IMR-90 (cell line): ENCODE data around the gene FGG. TPM values are rescaled to one million over a fixed set of nuclear protein-coding genes. Genes with fewer than 3 reads are reported as not detected.

Experiments used
- ATAC-seq: fragments of 200-7000 bp; cut with Tn5 transposase; 2 replicates; pipeline ENCODE4 v1.9.1; 2020; ENCODE audit warnings: low read depth, mild to moderate bottlenecking, moderate library complexity
- BruUV-seq: library from RNA; stranded (reverse); fragments of 400-500 nt; replicated peaks from 2 replicates; lab custom pipeline; 2021; lab: Mats Ljungman, UMichigan
- CTCF ChIA-PET: fragments of 300-600 bp; formaldehyde crosslinking; extraction: SDS; loops from one replicate; lab custom pipeline; 2021; ENCODE audit warnings: antibody characterized with exemption; lab: Yijun Ruan, JAX
- POLR2A ChIA-PET: fragments of 300-600 bp; sonication (Branson Sonifier 250); formaldehyde crosslinking; loops from one replicate; lab custom pipeline; 2022; ENCODE audit warnings: antibody characterized with exemption; ENCODE audit not compliant: unreplicated experiment; lab: Charles Lee
- DNase-seq: peaks from one replicate; pipeline ENCODE4 v3.0.0; 2013
- H2AFZ ChIP-seq: replicated peaks from 2 replicates; pipeline ENCODE3; 2013; ENCODE audit warnings: low read length, mild to moderate bottlenecking; ENCODE audit not compliant: poor library complexity
- H2AK5ac ChIP-seq: 2 replicates; pipeline ENCODE4 v1.6.1; 2013; ENCODE audit warnings: low read depth, low read length, inconsistent platforms
- H2AK9ac ChIP-seq: replicated peaks from 2 replicates; pipeline ENCODE3; 2013; ENCODE audit warnings: mild to moderate bottlenecking, low read depth, low read length, moderate library complexity; ENCODE audit not compliant: poor library complexity
- H2BK120ac ChIP-seq: 2 replicates; pipeline ENCODE4 v1.6.1; 2013; ENCODE audit warnings: low read depth, low read length, inconsistent platforms
- H2BK15ac ChIP-seq: 3 replicates; pipeline ENCODE4 v1.6.1; 2013; ENCODE audit warnings: low read depth, low read length, inconsistent platforms
- H2BK20ac ChIP-seq: 2 replicates; pipeline ENCODE4 v1.6.1; 2013; ENCODE audit warnings: low read depth, mild to moderate bottlenecking, inconsistent platforms, low read length, moderate library complexity
- H2BK5ac ChIP-seq: 2 replicates; pipeline ENCODE4 v1.6.1; 2013; ENCODE audit warnings: mild to moderate bottlenecking, low read depth, low read length, inconsistent platforms; ENCODE audit not compliant: poor library complexity, severe bottlenecking
- H3K14ac ChIP-seq: replicated peaks from 2 replicates; pipeline ENCODE4 v1.6.1; 2013; ENCODE audit warnings: low read depth, low read length, inconsistent platforms
- H3K18ac ChIP-seq: 2 replicates; pipeline ENCODE4 v1.6.1; 2013; ENCODE audit warnings: low read depth, low read length, control low read depth
- H3K23ac ChIP-seq: 2 replicates; pipeline ENCODE4 v1.6.1; 2013; ENCODE audit warnings: low read depth, low read length, inconsistent platforms
- H3K27ac ChIP-seq: 2 replicates; pipeline ENCODE4 v1.5.1; 2013; ENCODE audit warnings: mild to moderate bottlenecking, control low read depth, low read length; ENCODE audit not compliant: insufficient read depth
- H3K27me3 ChIP-seq: 2 replicates; pipeline ENCODE4 v1.6.1; 2013; ENCODE audit warnings: low read length; ENCODE audit not compliant: control insufficient read depth, insufficient read depth
- H3K36me3 ChIP-seq: 2 replicates; pipeline ENCODE4 v1.6.1; 2013; ENCODE audit warnings: low read length, mixed read lengths; ENCODE audit not compliant: control insufficient read depth, insufficient read depth
- H3K4ac ChIP-seq: 2 replicates; pipeline ENCODE4 v1.6.1; 2013; ENCODE audit warnings: low read depth, low read length, inconsistent platforms
- H3K4me1 ChIP-seq: 2 replicates; pipeline ENCODE4 v1.6.1; 2013; ENCODE audit warnings: low read length, mixed read lengths; ENCODE audit not compliant: control insufficient read depth, insufficient read depth
- H3K4me2 ChIP-seq: 2 replicates; pipeline ENCODE4 v1.6.1; 2013; ENCODE audit warnings: low read depth, mild to moderate bottlenecking, control low read depth, low read length, moderate library complexity
- H3K4me3 ChIP-seq: 2 replicates; pipeline ENCODE4 v1.5.1; 2013; ENCODE audit warnings: low read depth, mild to moderate bottlenecking, control low read depth, low read length, moderate library complexity; ENCODE audit not compliant: insufficient read depth
- H3K56ac ChIP-seq: 2 replicates; pipeline ENCODE4 v1.6.1; 2013; ENCODE audit warnings: low read length, inconsistent platforms; ENCODE audit not compliant: insufficient read depth; ENCODE audit errors: extremely low read depth
- H3K79me1 ChIP-seq, 2 experiments: 2 replicates each; pipeline ENCODE4 v1.6.1; 2013; ENCODE audit warnings: low read length in 2 of 2, inconsistent platforms in 1 of 2, low read depth in 1 of 2
- H3K9ac ChIP-seq: 2 replicates; pipeline ENCODE4 v1.6.1; 2013; ENCODE audit warnings: low read depth, low read length, control low read depth
- H3K9me1 ChIP-seq: 2 replicates; pipeline ENCODE4 v1.6.1; 2013; ENCODE audit warnings: low read length, inconsistent platforms; ENCODE audit not compliant: insufficient read depth
- H3K9me3 ChIP-seq: 2 replicates; pipeline ENCODE4 v1.6.1; 2013; ENCODE audit warnings: low read length; ENCODE audit not compliant: control insufficient read depth, insufficient read depth
- H4K20me1 ChIP-seq: 2 replicates; pipeline ENCODE4 v1.6.1; 2013; ENCODE audit warnings: low read length, inconsistent platforms; ENCODE audit not compliant: insufficient read depth
- H4K5ac ChIP-seq: 2 replicates; pipeline ENCODE4 v1.6.1; 2013; ENCODE audit warnings: mild to moderate bottlenecking, low read depth, low read length, control low read depth
- H4K8ac ChIP-seq, 2 experiments: 2 replicates each; pipeline ENCODE4 v1.6.1; 2013; ENCODE audit warnings: low read depth in 2 of 2, low read length in 2 of 2, control low read depth in 1 of 2, inconsistent platforms in 1 of 2
- H4K91ac ChIP-seq: 2 replicates; pipeline ENCODE4 v1.6.1; 2013; ENCODE audit warnings: low read depth, low read length, inconsistent platforms; ENCODE audit not compliant: insufficient read depth
- MAFK ChIP-seq: IDR thresholded peaks from 2 replicates; pipeline ENCODE4 v1.6.1; 2012; ENCODE audit warnings: low read depth, low read length, improper control_type of control experiment
- MXI1 ChIP-seq: IDR thresholded peaks from 2 replicates; pipeline ENCODE4 v1.6.1; 2012; ENCODE audit warnings: low read depth, mild to moderate bottlenecking, low read length, moderate library complexity, borderline replicate concordance
- POLR2A ChIP-seq: IDR thresholded peaks from 2 replicates; pipeline ENCODE4 v1.6.1; 2012; ENCODE audit warnings: mild to moderate bottlenecking, low read depth, low read length
- RCOR1 ChIP-seq: IDR thresholded peaks from 2 replicates; pipeline ENCODE4 v1.6.1; 2012; ENCODE audit warnings: mild to moderate bottlenecking, low read length, improper control_type of control experiment; ENCODE audit not compliant: insufficient replicate concordance
- SMC3 ChIP-seq: fragments of 150-350 bp; IDR thresholded peaks from 2 replicates; pipeline ENCODE4 v1.6.1; 2016; ENCODE audit warnings: low read depth, mild to moderate bottlenecking, antibody characterized with exemption, low read length, moderate library complexity
- WGBS, 2 experiments: methylation state at CpG; one replicate each; pipeline versions ENCODE4 v1.1.5 to v1.1.7; 2013; ENCODE audit warnings: missing lambda C conversion rate in 2 of 2; ENCODE audit not compliant: insufficient read length in 1 of 2; ENCODE audit errors: extremely low coverage in 2 of 2; 5-methylcytosine and 5-hydroxymethylcytosine counted together
- dilution Hi-C: fragments of 300-500 bp; cut with HindIII; formaldehyde crosslinking; loops from one replicate; pipeline ENCODE4 v1.14.3; 2018; ENCODE audit warnings: low sequenced_read_pairs; ENCODE audit not compliant: unreplicated experiment
- in situ Hi-C: fragments of 300-500 bp; cut with MboI; formaldehyde crosslinking; loops from 3 replicates; pipeline ENCODE4 v1.14.3; 2019; ENCODE audit warnings: low sequenced_read_pairs, inconsistent platforms, mixed read lengths
- intact Hi-C: fragments of 100-400 bp; cut with micrococcal nuclease; formaldehyde crosslinking; loops from 2 replicates; pipeline ENCODE4 v1.10.0; 2022
- polyA plus RNA-seq, 3 experiments: library from polyadenylated mRNA; depleted of rRNA; stranded (reverse); fragments of >200 nt; gene quantifications; 2 replicates each; pipeline ENCODE4 v1.2.3, GENCODE V29; 2012; ENCODE audit warnings: low replicate concordance in 1 of 3
- total RNA-seq: library from RNA; depleted of rRNA; stranded (reverse); fragments of >200 nt; gene quantifications from 2 replicates; pipeline ENCODE4 v1.2.3, GENCODE V29; 2012
- TF ChIP-seq, protein P1 (sequence below): fragments of 150-350 bp; IDR thresholded peaks from 2 replicates; pipeline ENCODE4 v1.6.1; 2016; ENCODE audit warnings: low read depth, mild to moderate bottlenecking, low read length, moderate library complexity, borderline replicate concordance
- TF ChIP-seq, protein P2 (sequence below): conservative IDR thresholded peaks from 2 replicates; pipeline ENCODE4 v1.5.1; 2012; ENCODE audit warnings: mild to moderate bottlenecking, low read depth, low read length, improper control_type of control experiment

The FGG gene
- total and polyA plus RNA-seq, 2 of the 4 experiments (the other 2 are of a cell fraction), result not detected

DNA sequence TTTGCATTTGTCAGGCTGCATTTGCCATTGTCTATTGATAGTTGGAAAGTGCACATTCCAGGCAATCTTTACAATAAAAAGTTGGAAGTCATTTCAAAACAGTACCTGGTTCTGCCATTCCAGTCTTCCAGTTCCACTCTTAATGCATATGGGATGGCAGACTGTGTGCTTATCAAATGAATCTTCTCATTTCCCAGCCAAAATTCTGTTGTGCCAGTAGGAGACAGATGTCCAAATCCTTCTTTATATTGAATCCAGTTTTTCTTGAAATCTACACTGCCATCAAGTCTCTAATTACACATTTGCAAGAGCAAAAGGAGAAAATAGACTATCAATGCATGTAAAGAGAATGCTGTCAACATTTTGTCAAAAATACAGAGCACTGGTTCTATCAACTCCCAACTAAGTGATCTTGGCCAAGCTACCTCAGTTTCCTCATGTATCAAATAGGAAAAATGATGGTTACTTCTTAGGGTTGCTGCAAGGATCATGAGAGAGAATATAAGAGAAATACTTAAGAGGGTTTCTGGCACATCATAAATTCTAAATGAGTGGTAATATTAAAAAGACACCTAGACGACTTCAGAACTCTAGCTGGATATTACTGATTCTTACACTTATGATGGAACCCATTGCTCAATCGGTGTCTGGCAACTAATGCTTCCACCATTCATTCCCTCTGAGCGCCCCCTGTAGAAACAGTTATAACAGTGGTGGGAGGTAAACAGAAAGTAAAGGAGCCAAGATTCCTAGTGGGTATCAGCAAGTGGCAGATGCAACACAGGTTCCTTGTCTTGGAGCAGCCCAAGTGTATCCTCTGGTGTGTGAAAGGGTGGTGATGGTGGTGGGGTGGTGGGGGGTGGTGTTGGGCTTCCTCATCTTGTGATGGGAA lies 3.8 kb downstream of the FGG start:
- Histone ChIP-seq H4K8ac (no peak overlapping the region), H3K9ac (no peak overlapping the region), H3K4me1 (no peaks in the 10 kb centered on the region), H3K4ac (no peak overlapping the region), H3K4me2 (no peak overlapping the region), H2AFZ (no peak overlapping the region), H4K91ac (no peak overlapping the region), H2BK15ac (no peak overlapping the region), H3K9me3 (no peaks in the 10 kb centered on the region), H3K4me3 (no peak overlapping the region), H4K5ac (no peak overlapping the region), H2BK5ac (no peak overlapping the region), H4K20me1 (no peaks in the 10 kb centered on the region), H3K79me1 (no peaks in the 10 kb centered on the region), H3K14ac (no peak overlapping the region), H3K23ac (no peak overlapping the region), H3K56ac (no peak overlapping the region), H2BK120ac (no peak overlapping the region), H2AK5ac (no peak overlapping the region), H3K36me3 (no peaks in the 10 kb centered on the region), H2AK9ac (no peak overlapping the region), H2BK20ac (no peak overlapping the region), H3K9me1 (no peaks in the 10 kb centered on the region), H3K27ac (no peak overlapping the region), H3K27me3 (no peaks in the 10 kb centered on the region; the same call in 1 of the 2 replicates), H3K18ac (no peak overlapping the region)
- TF ChIP-seq, protein P1, sequence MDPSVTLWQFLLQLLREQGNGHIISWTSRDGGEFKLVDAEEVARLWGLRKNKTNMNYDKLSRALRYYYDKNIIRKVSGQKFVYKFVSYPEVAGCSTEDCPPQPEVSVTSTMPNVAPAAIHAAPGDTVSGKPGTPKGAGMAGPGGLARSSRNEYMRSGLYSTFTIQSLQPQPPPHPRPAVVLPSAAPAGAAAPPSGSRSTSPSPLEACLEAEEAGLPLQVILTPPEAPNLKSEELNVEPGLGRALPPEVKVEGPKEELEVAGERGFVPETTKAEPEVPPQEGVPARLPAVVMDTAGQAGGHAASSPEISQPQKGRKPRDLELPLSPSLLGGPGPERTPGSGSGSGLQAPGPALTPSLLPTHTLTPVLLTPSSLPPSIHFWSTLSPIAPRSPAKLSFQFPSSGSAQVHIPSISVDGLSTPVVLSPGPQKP, result no peak
- TF ChIP-seq MXI1 (no peak), RCOR1 (no peak), MAFK (no peak), SMC3 (no peak), POLR2A (no peak)
- TF ChIP-seq, protein P2, sequence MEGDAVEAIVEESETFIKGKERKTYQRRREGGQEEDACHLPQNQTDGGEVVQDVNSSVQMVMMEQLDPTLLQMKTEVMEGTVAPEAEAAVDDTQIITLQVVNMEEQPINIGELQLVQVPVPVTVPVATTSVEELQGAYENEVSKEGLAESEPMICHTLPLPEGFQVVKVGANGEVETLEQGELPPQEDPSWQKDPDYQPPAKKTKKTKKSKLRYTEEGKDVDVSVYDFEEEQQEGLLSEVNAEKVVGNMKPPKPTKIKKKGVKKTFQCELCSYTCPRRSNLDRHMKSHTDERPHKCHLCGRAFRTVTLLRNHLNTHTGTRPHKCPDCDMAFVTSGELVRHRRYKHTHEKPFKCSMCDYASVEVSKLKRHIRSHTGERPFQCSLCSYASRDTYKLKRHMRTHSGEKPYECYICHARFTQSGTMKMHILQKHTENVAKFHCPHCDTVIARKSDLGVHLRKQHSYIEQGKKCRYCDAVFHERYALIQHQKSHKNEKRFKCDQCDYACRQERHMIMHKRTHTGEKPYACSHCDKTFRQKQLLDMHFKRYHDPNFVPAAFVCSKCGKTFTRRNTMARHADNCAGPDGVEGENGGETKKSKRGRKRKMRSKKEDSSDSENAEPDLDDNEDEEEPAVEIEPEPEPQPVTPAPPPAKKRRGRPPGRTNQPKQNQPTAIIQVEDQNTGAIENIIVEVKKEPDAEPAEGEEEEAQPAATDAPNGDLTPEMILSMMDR, result no peak
- in situ Hi-C loops (no loop called here), dilution Hi-C loops (no loop called here), intact Hi-C loops (no loop called here)
- BruUV-seq, result no TSS peak
- ATAC-seq (no peak), DNase-seq (no peak)
- WGBS, 2 experiments, result no CpG with 5 or more reads among the region's 3 CpGs
- ChIA-PET POLR2A (no interaction called here), CTCF (interaction anchor here (1.2 to 1.4 kb wide), 2 partner anchors 10 to 50 kb away, joined by 4 to 5 read pairs; no protein-coding TSS in a partner anchor)
